ENCODE results near the gene CIC. TPM values are rescaled to one million over a fixed set of nuclear protein-coding genes. Genes with fewer than 3 reads are reported as not detected.

Gene CIC
- total and polyA plus RNA-seq, 2 of the 13 experiments (the other 11 are each of a cell fraction or from before 2014, with no cell fraction given) = 5.9 to 8.0 TPM

DNA sequence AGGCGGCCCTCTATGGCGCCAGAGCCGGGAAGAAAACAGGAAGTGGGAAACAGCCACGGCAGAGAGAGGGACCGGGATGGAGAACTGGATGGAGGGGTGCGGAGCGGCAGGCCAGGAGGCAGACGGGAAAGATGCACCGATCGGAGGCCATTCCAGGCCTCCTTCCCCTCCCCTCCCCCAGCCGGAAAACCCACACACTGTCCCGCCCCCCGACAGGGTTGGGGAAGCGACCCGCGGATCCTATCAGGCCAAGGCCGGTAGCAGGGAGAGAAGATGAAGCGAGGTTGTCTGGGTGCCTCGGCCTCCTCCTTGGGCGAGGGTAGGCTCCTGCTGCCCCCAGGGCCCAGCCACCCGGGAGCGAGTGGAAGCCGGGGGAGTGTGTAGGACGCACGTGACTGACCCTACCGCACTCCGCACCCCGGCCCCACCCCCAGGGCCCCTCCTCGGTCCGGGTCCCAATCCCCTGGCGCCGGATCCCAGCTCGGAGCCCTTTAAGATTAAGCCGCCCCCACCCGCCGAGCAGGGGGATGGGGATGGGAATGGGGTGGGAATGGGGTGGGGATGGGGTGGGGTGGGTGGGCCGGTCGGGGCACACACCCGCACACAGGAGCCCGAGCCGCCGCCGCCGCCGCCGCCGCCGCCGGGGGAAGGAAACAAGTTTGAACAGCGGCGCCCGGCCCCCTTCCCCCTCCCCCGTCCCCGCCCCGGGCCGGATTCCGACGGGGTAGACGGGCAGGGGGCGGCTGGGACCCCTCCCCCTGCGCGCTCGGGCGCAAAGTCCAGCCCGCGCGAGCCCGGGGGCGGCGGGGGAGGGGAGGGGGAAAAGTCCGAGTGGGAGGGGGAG, 15.6 kb upstream of the CIC start (continued):
- no peak for TF ChIP-seq EP300 (IDR thresholded peaks at IDR 0.05; ENCODE audit: low read depth in 2 of 2, low read length in 2 of 2)
- TF ChIP-seq EP300 (CRISPR knock-in tag; IDR thresholded peaks at IDR 0.05; ENCODE audit: borderline replicate concordance) = no peak
- TF ChIP-seq ZFX (CRISPR knock-in tag; IDR thresholded peaks at IDR 0.05; ENCODE audit: low read depth) = no peak
- peak; percentile 9; the same call in 1 of the 2 replicates for TF ChIP-seq YEATS4 (CRISPR knock-in tag; IDR thresholded peaks at IDR 0.05; ENCODE audit: borderline replicate concordance)
- no peak for TF ChIP-seq FOXK1 (CRISPR knock-in tag; IDR thresholded peaks at IDR 0.05; ENCODE audit: borderline replicate concordance, low read depth)
- TF ChIP-seq, protein P1, sequence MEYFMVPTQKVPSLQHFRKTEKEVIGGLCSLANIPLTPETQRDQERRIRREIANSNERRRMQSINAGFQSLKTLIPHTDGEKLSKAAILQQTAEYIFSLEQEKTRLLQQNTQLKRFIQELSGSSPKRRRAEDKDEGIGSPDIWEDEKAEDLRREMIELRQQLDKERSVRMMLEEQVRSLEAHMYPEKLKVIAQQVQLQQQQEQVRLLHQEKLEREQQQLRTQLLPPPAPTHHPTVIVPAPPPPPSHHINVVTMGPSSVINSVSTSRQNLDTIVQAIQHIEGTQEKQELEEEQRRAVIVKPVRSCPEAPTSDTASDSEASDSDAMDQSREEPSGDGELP (IDR thresholded peaks at IDR 0.05; ENCODE audit: borderline replicate concordance, low read depth) = no peak
- TF ChIP-seq KDM4B (CRISPR knock-in tag; IDR thresholded peaks at IDR 0.05) = 0 out of 2 replicates have a peak, but pooled peaks have one; percentile 32
- peak; percentile 63 for TF ChIP-seq RBFOX2 (IDR thresholded peaks at IDR 0.05; ENCODE audit: low read depth, low read length)
- TF ChIP-seq ZNF136 (CRISPR knock-in tag; IDR thresholded peaks at IDR 0.05; ENCODE audit: low read depth) = no peak
- no peak for TF ChIP-seq ZNF619 (CRISPR knock-in tag; IDR thresholded peaks at IDR 0.05)
- no peak for TF ChIP-seq CREM (IDR thresholded peaks at IDR 0.05)
- no peak for TF ChIP-seq CREM (CRISPR knock-in tag; IDR thresholded peaks at IDR 0.05)
- TF ChIP-seq NR2F6 (IDR thresholded peaks at IDR 0.05) = no peak
- no peak for TF ChIP-seq NR2F6 (CRISPR knock-in tag; IDR thresholded peaks at IDR 0.05)
- TF ChIP-seq, protein P2, sequence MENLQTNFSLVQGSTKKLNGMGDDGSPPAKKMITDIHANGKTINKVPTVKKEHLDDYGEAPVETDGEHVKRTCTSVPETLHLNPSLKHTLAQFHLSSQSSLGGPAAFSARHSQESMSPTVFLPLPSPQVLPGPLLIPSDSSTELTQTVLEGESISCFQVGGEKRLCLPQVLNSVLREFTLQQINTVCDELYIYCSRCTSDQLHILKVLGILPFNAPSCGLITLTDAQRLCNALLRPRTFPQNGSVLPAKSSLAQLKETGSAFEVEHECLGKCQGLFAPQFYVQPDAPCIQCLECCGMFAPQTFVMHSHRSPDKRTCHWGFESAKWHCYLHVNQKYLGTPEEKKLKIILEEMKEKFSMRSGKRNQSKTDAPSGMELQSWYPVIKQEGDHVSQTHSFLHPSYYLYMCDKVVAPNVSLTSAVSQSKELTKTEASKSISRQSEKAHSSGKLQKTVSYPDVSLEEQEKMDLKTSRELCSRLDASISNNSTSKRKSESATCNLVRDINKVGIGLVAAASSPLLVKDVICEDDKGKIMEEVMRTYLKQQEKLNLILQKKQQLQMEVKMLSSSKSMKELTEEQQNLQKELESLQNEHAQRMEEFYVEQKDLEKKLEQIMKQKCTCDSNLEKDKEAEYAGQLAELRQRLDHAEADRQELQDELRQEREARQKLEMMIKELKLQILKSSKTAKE (CRISPR knock-in tag; IDR thresholded peaks at IDR 0.05; ENCODE audit: borderline replicate concordance) = peak; percentile 52; the same call in 1 of the 2 replicates
- no peak for TF ChIP-seq PTBP1 (IDR thresholded peaks at IDR 0.05; ENCODE audit: low read depth, low read length, poor library complexity, severe bottlenecking)
- no peak for TF ChIP-seq ARNT (IDR thresholded peaks at IDR 0.05)
- no peak for TF ChIP-seq TBX3 (IDR thresholded peaks at IDR 0.05; ENCODE audit: borderline replicate concordance)
- TF ChIP-seq ZNF33A (CRISPR knock-in tag; IDR thresholded peaks at IDR 0.05; ENCODE audit: borderline replicate concordance) = no peak
- peak; percentile 39 to 49; a peak in 2 of 4 replicates for TF ChIP-seq POLR2A (IDR thresholded peaks at IDR 0.05; ENCODE audit: insufficient read depth in 1 of 2, low read depth in 2 of 2, low read length in 2 of 2)
- no peak for TF ChIP-seq NBN (conservative IDR thresholded peaks at IDR 0.05)
- TF ChIP-seq, protein P3, sequence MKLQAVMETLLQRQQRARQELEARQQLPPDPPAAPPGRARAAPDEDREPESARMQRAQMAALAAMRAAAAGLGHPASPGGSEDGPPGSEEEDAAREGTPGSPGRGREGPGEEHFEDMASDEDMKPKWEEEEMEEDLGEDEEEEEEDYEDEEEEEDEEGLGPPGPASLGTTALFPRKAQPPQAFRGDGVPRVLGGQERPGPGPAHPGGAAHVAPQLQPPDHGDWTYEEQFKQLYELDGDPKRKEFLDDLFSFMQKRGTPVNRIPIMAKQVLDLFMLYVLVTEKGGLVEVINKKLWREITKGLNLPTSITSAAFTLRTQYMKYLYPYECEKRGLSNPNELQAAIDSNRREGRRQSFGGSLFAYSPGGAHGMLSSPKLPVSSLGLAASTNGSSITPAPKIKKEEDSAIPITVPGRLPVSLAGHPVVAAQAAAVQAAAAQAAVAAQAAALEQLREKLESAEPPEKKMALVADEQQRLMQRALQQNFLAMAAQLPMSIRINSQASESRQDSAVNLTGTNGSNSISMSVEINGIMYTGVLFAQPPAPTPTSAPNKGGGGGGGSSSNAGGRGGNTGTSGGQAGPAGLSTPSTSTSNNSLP (IDR thresholded peaks at IDR 0.05; ENCODE audit: low read depth, low read length) = no peak
- TF ChIP-seq ZFP62 (CRISPR knock-in tag; IDR thresholded peaks at IDR 0.05) = no peak
- no peak for TF ChIP-seq ZFP36L1 (CRISPR knock-in tag; IDR thresholded peaks at IDR 0.05)
- TF ChIP-seq ZNF367 (CRISPR knock-in tag; IDR thresholded peaks at IDR 0.05; ENCODE audit: borderline replicate concordance) = no peak
